ENCODE data around the gene GPD1.
"Not testable (repeated sequence)": the region's sequence is repeated elsewhere in the genome, so short reads cannot be mapped to it uniquely, and the experiment has no call there.

DNA sequence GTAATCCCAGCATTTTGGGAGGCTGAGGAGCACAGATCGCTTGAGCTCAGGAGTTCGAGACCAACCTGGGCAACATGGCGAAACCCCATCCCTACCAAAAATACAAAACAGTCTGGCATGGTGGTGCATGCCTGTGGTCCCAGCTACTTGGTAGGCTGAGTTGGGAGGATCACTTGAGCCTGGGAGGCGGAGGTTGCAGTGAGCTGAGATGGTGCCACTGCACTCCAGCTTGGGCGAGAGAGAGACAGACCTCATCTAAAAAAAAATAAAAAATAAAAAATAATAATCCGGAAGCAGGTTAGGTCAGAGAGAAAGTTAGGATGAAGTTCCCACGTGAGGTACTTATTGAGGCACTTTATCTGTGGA, 19.4 kb upstream of the GPD1 start:
- TF ChIP-seq EZH2 (IDR thresholded peaks at IDR 0.05; ENCODE audit: insufficient read depth, poor library complexity, severe bottlenecking); EZH2phosphoT487 (IDR thresholded peaks at IDR 0.05; ENCODE audit: insufficient read depth, low read depth): not testable (repeated sequence)
